ENCODE measurements around the gene CD1E. TPM values are rescaled to one million over a fixed set of nuclear protein-coding genes. Genes with fewer than 3 reads are reported as not detected.
"Not testable (repeated sequence)": the region's sequence is repeated elsewhere in the genome, so short reads cannot be mapped to it uniquely, and the experiment has no call there.

Gene CD1E
- total RNA-seq, 2 donors from 2014 or later, result 0.78 TPM; not detected in 1

DNA sequence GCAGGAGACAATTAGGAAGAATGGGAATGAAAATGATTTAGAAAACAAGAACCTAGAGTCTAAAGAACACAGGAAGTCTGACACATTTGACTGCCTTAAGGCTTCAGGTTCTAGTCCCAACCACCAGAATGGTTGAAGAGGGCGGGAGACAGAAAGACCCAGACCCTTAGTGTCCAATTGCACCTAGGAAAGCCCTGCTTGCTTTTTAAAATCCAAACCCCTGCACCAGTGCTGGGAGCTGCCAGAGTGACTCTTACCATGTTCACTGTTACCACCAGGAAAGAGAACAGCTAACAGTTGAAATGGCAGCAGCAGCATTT lies 22.6 kb upstream of the CD1E start:
- no peak overlapping the region for H3K4me3 ChIP-seq
- no peak for DNase-seq
- no peak for ATAC-seq
- no peaks in the 10 kb centered on the region for H3K36me3 ChIP-seq (replicated peaks in 1 of 2; ENCODE audit: insufficient read depth in 1 of 2, low read depth in 2 of 2)
- intact Hi-C loops (cut with DNase I), result no loop called here
- no peaks in the 10 kb centered on the region for H3K9me3 ChIP-seq
- TF ChIP-seq POLR2A (IDR thresholded peaks at IDR 0.05), result no peak
- TF ChIP-seq, protein P1, sequence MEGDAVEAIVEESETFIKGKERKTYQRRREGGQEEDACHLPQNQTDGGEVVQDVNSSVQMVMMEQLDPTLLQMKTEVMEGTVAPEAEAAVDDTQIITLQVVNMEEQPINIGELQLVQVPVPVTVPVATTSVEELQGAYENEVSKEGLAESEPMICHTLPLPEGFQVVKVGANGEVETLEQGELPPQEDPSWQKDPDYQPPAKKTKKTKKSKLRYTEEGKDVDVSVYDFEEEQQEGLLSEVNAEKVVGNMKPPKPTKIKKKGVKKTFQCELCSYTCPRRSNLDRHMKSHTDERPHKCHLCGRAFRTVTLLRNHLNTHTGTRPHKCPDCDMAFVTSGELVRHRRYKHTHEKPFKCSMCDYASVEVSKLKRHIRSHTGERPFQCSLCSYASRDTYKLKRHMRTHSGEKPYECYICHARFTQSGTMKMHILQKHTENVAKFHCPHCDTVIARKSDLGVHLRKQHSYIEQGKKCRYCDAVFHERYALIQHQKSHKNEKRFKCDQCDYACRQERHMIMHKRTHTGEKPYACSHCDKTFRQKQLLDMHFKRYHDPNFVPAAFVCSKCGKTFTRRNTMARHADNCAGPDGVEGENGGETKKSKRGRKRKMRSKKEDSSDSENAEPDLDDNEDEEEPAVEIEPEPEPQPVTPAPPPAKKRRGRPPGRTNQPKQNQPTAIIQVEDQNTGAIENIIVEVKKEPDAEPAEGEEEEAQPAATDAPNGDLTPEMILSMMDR (IDR thresholded peaks at IDR 0.05), result no peak
- H3K27me3 ChIP-seq, result no peaks in the 10 kb centered on the region
- H3K27ac ChIP-seq, result no peak overlapping the region
- no peaks in the 10 kb centered on the region for H3K4me1 ChIP-seq
- WGBS, 2 donors, result 55 to 64% methylated on average over 1 of the region's 1 CpG

DNA sequence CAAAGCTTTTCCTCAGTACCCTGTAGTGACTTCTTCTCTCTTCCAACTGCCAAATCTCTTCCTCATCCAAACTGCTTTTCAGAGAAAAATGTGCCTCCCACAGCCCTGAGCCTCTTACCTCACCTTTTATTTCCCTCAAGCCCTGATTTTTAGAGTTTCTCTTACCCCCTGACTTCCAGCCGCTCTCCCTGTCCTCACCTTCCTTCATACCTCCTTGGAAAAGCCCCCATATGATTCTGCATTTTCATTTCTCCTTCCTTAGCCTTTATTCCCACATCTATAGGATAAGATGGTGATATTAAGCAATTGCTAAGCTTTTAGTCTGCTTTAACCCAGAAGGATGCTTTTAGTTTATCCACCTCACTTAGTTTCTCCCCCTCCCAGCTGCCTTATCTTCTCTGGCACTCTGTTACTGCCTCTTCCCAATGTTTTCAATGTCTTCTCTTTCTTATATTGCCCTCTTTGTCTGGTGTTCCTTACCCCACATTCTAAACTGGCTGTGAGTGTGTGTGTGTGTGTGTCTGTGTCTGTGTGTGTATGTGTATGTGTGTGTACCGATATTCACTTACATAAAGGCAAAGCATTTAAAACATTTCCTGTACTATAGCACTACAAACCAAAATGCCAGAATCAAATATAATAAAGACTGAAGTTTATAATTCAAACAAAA lies 22.1 kb upstream of the CD1E start, which contains the start of gene CD1B:
TSS of gene CD1B (minus strand) at position 51 of the 670 bp plus-strand sequence. CDS start 108 bp downstream, outside the sequence.
- no peak for TF ChIP-seq POLR2A (IDR thresholded peaks at IDR 0.05)
- WGBS, 2 donors, result 76 to 79% methylated on average over 2 of the region's 2 CpGs
- Histone ChIP-seq H3K9me3 (no peaks in the 10 kb centered on the region), H3K27me3 (no peaks in the 10 kb centered on the region), H3K27ac (no peak within 1 kb of the TSS), H3K36me3 (replicated peaks in 1 of 2; ENCODE audit: insufficient read depth in 1 of 2, low read depth in 2 of 2) (no peaks in the 10 kb centered on the region), H3K4me3 (no peak within 1 kb of the TSS), H3K4me1 (no peaks in the 10 kb centered on the region)
- ATAC-seq, result no peak
- DNase-seq, result no peak
- intact Hi-C loops (cut with DNase I), result no loop called here

DNA sequence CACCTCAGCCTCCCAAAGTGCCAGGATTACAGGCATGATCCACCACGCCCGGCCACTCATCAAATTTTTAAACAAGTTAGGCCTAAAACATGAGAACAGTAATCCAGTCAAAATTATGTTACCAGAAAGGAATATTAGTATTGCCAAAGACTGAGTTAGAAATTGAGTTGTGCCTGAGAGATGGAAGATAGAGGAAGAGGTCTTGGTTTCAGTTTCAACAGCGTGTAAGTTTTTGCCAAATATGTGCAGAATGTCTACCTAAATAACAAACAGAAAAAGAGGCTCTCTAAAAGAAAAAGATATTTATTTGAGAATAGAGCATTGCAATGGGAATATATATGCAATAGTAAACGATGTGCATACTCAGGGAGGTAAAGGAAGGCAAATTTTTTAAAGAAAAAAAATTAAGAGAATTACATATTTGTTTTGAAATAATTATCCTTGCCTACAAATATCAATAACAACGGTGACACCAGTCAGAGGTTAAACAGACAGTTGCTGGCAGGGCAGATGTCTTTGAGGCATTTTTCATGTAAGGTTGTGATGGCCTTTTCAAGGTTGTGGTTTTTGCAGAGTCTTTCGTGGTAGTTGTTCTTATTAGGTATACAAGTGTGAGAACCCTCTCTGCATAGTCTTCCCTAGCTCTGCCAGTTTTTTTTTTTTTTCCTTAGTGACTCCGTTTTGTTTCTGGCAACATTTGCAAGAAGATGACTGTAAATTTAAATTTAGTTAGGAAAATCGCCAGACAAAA lies 20.1 kb upstream of the CD1E start:
- H3K36me3 ChIP-seq (replicated peaks in 1 of 2; ENCODE audit: insufficient read depth in 1 of 2, low read depth in 2 of 2), result no peaks in the 10 kb centered on the region
- TF ChIP-seq, protein P1 (IDR thresholded peaks at IDR 0.05), result no peak
- no peak for TF ChIP-seq POLR2A (IDR thresholded peaks at IDR 0.05)

DNA sequence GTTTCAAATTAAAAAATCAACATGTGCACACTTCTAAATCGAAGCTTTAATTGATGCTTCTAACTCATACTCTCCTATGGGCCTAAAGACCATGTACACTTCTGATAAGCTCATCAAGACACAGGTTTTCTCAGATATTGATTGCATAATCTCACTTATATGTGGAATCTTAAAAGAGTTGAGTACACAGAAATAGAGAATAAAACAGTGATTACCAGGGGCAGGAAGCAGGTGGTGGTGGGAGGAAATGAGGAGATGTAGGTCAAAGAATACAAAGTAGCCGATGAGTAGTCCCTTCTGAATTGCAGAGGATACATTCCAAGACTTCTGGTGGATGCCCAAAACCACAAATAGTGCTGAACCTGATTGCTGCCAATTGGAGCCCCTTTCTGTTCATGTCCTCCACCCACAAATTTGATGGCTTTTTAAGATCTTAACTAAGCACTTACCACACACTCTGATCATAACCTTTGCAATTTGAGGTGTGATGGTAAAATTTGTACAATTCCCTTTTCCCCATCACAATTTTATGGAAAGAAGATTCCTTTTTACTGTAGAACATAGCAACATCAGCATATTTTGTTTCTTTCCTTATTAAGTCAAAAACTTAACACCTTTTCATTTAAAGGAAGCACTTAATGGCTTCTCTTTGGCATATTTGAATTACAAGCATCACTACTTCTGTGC lies 19.0 kb upstream of the CD1E start:
- no peaks in the 10 kb centered on the region for H3K9me3 ChIP-seq
- TF ChIP-seq, protein P1 (IDR thresholded peaks at IDR 0.05), result no peak
- no peak for TF ChIP-seq POLR2A (IDR thresholded peaks at IDR 0.05)
- intact Hi-C loops (cut with DNase I), result no loop called here
- no peaks in the 10 kb centered on the region for H3K27me3 ChIP-seq
- no peaks in the 10 kb centered on the region for H3K4me1 ChIP-seq
- no peak for DNase-seq
- H3K27ac ChIP-seq, result no peak overlapping the region
- H3K4me3 ChIP-seq, result no peak overlapping the region
- no peak for ATAC-seq
- no peaks in the 10 kb centered on the region for H3K36me3 ChIP-seq (replicated peaks in 1 of 2; ENCODE audit: insufficient read depth in 1 of 2, low read depth in 2 of 2)
- WGBS, 2 donors, result 35 to 36% methylated on average over 2 of the region's 2 CpGs

More for the DNA sequence above, 20.1 kb upstream of the CD1E start:
- H3K4me1 ChIP-seq, result no peaks in the 10 kb centered on the region
- H3K27me3 ChIP-seq, result no peaks in the 10 kb centered on the region
- 40 to 45% methylated on average over 8 of the region's 8 CpGs for WGBS, 2 donors
- intact Hi-C loops (cut with DNase I), result no loop called here
- ATAC-seq, result no peak
- DNase-seq, result no peak
- no peak overlapping the region for H3K27ac ChIP-seq
- no peaks in the 10 kb centered on the region for H3K9me3 ChIP-seq
- H3K4me3 ChIP-seq, result no peak overlapping the region

DNA sequence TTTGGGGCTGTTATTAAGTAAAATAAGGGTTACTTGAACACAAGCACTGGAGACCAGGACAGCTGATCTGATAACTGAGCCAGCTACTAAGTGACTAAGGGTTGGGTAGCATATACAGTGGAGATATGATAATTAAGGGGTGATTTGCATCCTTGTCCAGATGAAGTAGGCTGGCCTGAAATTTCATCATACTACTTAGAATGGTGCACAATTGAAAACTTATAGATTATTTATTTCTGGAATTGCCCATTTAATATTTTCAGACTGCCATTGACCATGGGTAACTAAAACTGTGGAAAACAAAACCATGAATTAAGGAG lies 18.5 kb upstream of the CD1E start:
- TF ChIP-seq, protein P1 (IDR thresholded peaks at IDR 0.05), result no peak
- TF ChIP-seq POLR2A (IDR thresholded peaks at IDR 0.05), result no peak
- ATAC-seq (no peak), DNase-seq (no peak)
- H3K9me3 ChIP-seq, result no peaks in the 10 kb centered on the region
- no peaks in the 10 kb centered on the region for H3K4me1 ChIP-seq
- intact Hi-C loops (cut with DNase I), result no loop called here
- no peaks in the 10 kb centered on the region for H3K27me3 ChIP-seq
- no peak overlapping the region for H3K4me3 ChIP-seq
- H3K27ac ChIP-seq, result no peak overlapping the region
- H3K36me3 ChIP-seq (replicated peaks in 1 of 2; ENCODE audit: insufficient read depth in 1 of 2, low read depth in 2 of 2), result no peaks in the 10 kb centered on the region

DNA sequence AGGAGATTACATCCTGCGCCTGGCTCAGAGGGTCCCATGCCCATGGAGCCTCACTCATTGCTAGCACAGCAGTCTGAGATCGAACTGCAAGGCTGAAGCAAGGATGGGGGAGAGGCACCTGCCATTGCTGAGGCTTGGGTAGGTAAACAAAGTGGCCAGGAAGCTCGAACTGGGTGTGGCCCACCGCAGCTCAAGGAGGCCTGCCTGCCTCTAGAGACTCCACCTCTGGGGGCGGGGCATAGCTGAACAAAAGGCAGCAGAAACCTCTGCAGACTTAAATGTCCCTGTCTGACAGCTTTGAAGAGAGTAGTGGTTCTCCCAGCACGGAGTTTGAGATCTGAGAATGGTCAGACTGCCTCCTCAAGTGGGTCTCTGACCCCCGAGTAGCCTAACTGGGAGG lies 17.3 kb upstream of the CD1E start:
- H3K4me1 ChIP-seq; H3K36me3 ChIP-seq (replicated peaks in 1 of 2; ENCODE audit: insufficient read depth in 1 of 2, low read depth in 2 of 2); intact Hi-C loops (cut with DNase I); ATAC-seq; H3K4me3 ChIP-seq; DNase-seq; H3K9me3 ChIP-seq; H3K27ac ChIP-seq; H3K27me3 ChIP-seq: not testable (repeated sequence)
- WGBS, 2 donors, result 39 to 53% methylated on average over 6 to 7 of the region's 7 CpGs

DNA sequence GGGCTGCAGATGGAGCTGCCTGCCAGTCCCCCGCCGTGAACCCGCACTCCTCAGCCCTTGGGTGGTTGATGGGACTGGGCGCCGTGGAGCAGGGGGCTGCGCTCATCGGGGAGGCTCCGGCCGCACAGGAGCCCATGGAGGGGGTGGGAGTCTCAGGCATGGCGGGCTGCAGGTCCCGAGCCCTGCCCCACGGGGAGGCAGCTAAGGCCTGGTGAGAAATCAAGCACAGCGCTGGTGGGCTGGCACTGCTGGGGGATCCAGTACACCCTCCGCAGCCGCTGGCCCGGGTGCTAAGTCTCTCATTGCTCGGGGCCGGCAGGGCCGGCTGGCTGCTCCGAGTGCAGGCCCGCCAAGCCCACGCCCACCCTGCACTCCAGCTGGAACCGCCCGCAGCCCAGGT lies 4.7 kb upstream of the CD1E start:
- H3K9me3 ChIP-seq, result peaks cover 0 to 14% (median 0%) of the 10 kb centered on the region in 3 donors
- ATAC-seq; H3K27me3 ChIP-seq; intact Hi-C loops (cut with DNase I); DNase-seq; H3K4me1 ChIP-seq; H3K27ac ChIP-seq; H3K36me3 ChIP-seq (replicated peaks in 1 of 2; ENCODE audit: insufficient read depth in 1 of 2, low read depth in 2 of 2); H3K4me3 ChIP-seq: not testable (repeated sequence)
- WGBS, 2 donors, result 88 to 90% methylated on average over 8 to 21 of the region's 24 CpGs

Data from body of pancreas (tissue), 4 donors.